HepG2 (cell line): ENCODE results near the gene EIF2S2. TPM values are rescaled to one million over a fixed set of nuclear protein-coding genes. Genes with fewer than 3 reads are reported as not detected.
"Not testable (repeated sequence)": the region's sequence is repeated elsewhere in the genome, so short reads cannot be mapped to it uniquely, and the experiment has no call there.

ENCODE experiments used
- ATAC-seq: fragments of 200-7000 bp; cut with Tn5 transposase; 3 replicates; pipeline ENCODE4 v1.9.1; 2020; ENCODE audit warnings: mild to moderate bottlenecking, moderate library complexity
- BruUV-seq: library from RNA; stranded (reverse); fragments of 400-500 nt; replicated peaks from 2 replicates; lab custom pipeline; 2021; lab: Mats Ljungman, UMichigan
- CTCF ChIA-PET: fragments of 300-600 bp; formaldehyde crosslinking; extraction: SDS; loops from one replicate; lab custom pipeline; 2021; ENCODE audit warnings: low total read pairs, inconsistent platforms, low intra/inter-chr PET ratio; lab: Yijun Ruan, JAX
- POLR2A ChIA-PET: fragments of 350-600 bp; sonication (Branson Sonifier 250); formaldehyde crosslinking; loops from one replicate; lab custom pipeline; 2020; ENCODE audit warnings: antibody characterized with exemption, inconsistent platforms; lab: Yijun Ruan, JAX
- DNase-seq: peaks from one replicate; pipeline ENCODE4 v3.0.0-alpha.2; 2015; ENCODE audit warnings: low spot score
- FAIRE-seq: peaks from 3 replicates; lab custom pipeline; 2011; peaks lifted over from hg19 to GRCh38; lab: Jason Lieb, UNC
- H2AFZ ChIP-seq: one replicate; pipeline ENCODE4 v1.6.1; 2011; ENCODE audit warnings: low read length, inconsistent platforms
- H3K27ac ChIP-seq: fragments of 300-600 bp; 3 replicates; pipeline ENCODE4 v1.8.0; 2011; ENCODE audit warnings: mixed run types, mild to moderate bottlenecking, mixed read lengths, low read length, inconsistent platforms; ENCODE audit not compliant: insufficient read depth; ENCODE audit errors: extremely low read length
- H3K27me3 ChIP-seq, 2 experiments: fragments of 200-600 bp in 1 of 2; 2 replicates in 1 of 2; 3 replicates in 1 of 2; pipeline versions ENCODE4 v1.6.0 to v1.8.0; 2011; ENCODE audit warnings: low read length in 2 of 2, mild to moderate bottlenecking in 2 of 2, moderate library complexity in 2 of 2, inconsistent platforms in 1 of 2; ENCODE audit not compliant: insufficient read depth in 2 of 2, control insufficient read depth in 1 of 2
- H3K36me3 ChIP-seq, 2 experiments: fragments of 200-600 bp in 1 of 2; replicated peaks in 1 of 2; 2 replicates in 1 of 2; 3 replicates in 1 of 2; pipeline versions ENCODE4 v1.5.1 to v1.8.0; 2011; ENCODE audit warnings: low read length in 2 of 2, inconsistent platforms in 1 of 2; ENCODE audit not compliant: insufficient read depth in 2 of 2, control insufficient read depth in 1 of 2
- H3K4me1 ChIP-seq: 2 replicates; pipeline ENCODE4 v1.5.1; 2012; ENCODE audit warnings: low read length, inconsistent platforms; ENCODE audit not compliant: insufficient read depth
- H3K4me2 ChIP-seq: 2 replicates; pipeline ENCODE4 v1.6.0; 2011; ENCODE audit warnings: low read depth, low read length, inconsistent platforms
- H3K4me3 ChIP-seq, 3 experiments: fragments of 200-600 bp in 1 of 3; sonication (generic), shearing (Covaris generic) in 1 of 3; replicated peaks in 1 of 3; 2 replicates each; pipeline ENCODE4 v1.5.1; 2011 to 2016; ENCODE audit warnings: low read length in 3 of 3, inconsistent platforms in 2 of 3, low read depth in 2 of 3, mild to moderate bottlenecking in 2 of 3, control low read depth in 1 of 3, mixed read lengths in 1 of 3; ENCODE audit not compliant: insufficient read depth in 1 of 3
- H3K79me2 ChIP-seq: one replicate; pipeline ENCODE4 v1.6.1; 2011; ENCODE audit warnings: low read length, inconsistent platforms; ENCODE audit not compliant: insufficient read depth
- H3K9ac ChIP-seq: 2 replicates; pipeline ENCODE4 v1.6.0; 2011; ENCODE audit warnings: mild to moderate bottlenecking, low read depth, low read length, inconsistent platforms; ENCODE audit not compliant: insufficient read depth
- H3K9me3 ChIP-seq: 2 replicates; pipeline ENCODE4 v1.5.1; 2012; ENCODE audit warnings: mild to moderate bottlenecking, low read length
- H4K20me1 ChIP-seq: 2 replicates; pipeline ENCODE4 v1.6.0; 2011; ENCODE audit warnings: inconsistent platforms, mild to moderate bottlenecking, low read length, moderate library complexity; ENCODE audit not compliant: insufficient read depth
- CEBPB ChIP-seq: IDR thresholded peaks from 2 replicates; pipeline ENCODE4 v1.6.1; 2011; ENCODE audit warnings: low read depth, low read length, improper control_type of control experiment, borderline replicate concordance
- CEBPG ChIP-seq: IDR thresholded peaks from 2 replicates; pipeline ENCODE4 v1.6.1; 2016
- HDAC2 ChIP-seq: sonication (generic); formaldehyde crosslinking; IDR thresholded peaks from 2 replicates; pipeline ENCODE4 v1.4.0; 2020; ENCODE audit warnings: missing genetic modification reagents
- KDM6A ChIP-seq: IDR thresholded peaks from 2 replicates; pipeline ENCODE4 v1.6.1; 2016; ENCODE audit warnings: low read depth
- ZMAT3 ChIP-seq: sonication (generic); formaldehyde crosslinking; conservative IDR thresholded peaks from 2 replicates; pipeline ENCODE4 v1.7.0; 2021; ENCODE audit warnings: missing genetic modification reagents
- ZNF121 ChIP-seq: sonication (generic); formaldehyde crosslinking; IDR thresholded peaks from 2 replicates; pipeline ENCODE4 v1.5.0; 2020; ENCODE audit warnings: mild to moderate bottlenecking, missing genetic modification reagents
- WGBS: methylation state at CpG from one replicate; pipeline ENCODE4 v1.1.6; 2017; ENCODE audit warnings: low lambda C conversion rate; 5-methylcytosine and 5-hydroxymethylcytosine counted together
- in situ Hi-C: cut with HindIII; loops from 2 replicates; pipeline ENCODE4 v1.10.0; 2017; ENCODE audit warnings: low pct_unique_long_range_greater_than_20kb; ENCODE audit not compliant: extremely low pct_ligation_motif_present
- intact Hi-C: fragments of 100-400 bp; cut with micrococcal nuclease; formaldehyde crosslinking; loops from one replicate; pipeline ENCODE4 v1.10.0; 2022; ENCODE audit not compliant: unreplicated experiment
- polyA plus RNA-seq, 8 experiments: library from polyadenylated mRNA; depleted of rRNA in 3 of 8; stranded (reverse) in 7 of 8; unstranded in 1 of 8; fragments of >200 nt; fragmentation: Illumina TruSeq in 4 of 8; extraction: Trizol in 4 of 8; gene quantifications; 2 replicates each; pipeline versions ENCODE4 v1.2.1 to v1.2.3, GENCODE V29; 2011 to 2016; ENCODE audit warnings: low read depth in 4 of 8, missing spikeins in 1 of 8, mixed read lengths in 1 of 8; ENCODE audit not compliant: insufficient read depth in 1 of 8
- total RNA-seq, 5 experiments: library from RNA; depleted of rRNA; stranded (reverse); fragments of >200 nt; fragmentation: Illumina TruSeq; extraction: Trizol; gene quantifications; 2 replicates each; pipeline ENCODE4 v1.2.3, GENCODE V29; 2016; ENCODE audit warnings: low read depth in 1 of 5
- TF ChIP-seq, protein P1 (sequence below): sonication (generic); formaldehyde crosslinking; IDR thresholded peaks from 2 replicates; pipeline ENCODE4 v1.4.0; 2020; ENCODE audit warnings: missing genetic modification reagents
- TF ChIP-seq, protein P2 (sequence below): sonication (generic); formaldehyde crosslinking; IDR thresholded peaks from 2 replicates; pipeline ENCODE4 v1.8.1; 2023; ENCODE audit warnings: mild to moderate bottlenecking, missing genetic modification reagents
- TF ChIP-seq, protein P3 (sequence below): IDR thresholded peaks from 2 replicates; pipeline ENCODE4 v1.6.1; 2016; ENCODE audit warnings: low read depth
- TF ChIP-seq, protein P4 (sequence below): sonication (generic); formaldehyde crosslinking; IDR thresholded peaks from 2 replicates; pipeline ENCODE4 v1.4.0; 2020; ENCODE audit warnings: missing genetic modification reagents

The EIF2S2 gene
- total and polyA plus RNA-seq, 2 of the 13 experiments (the other 11 are each of a cell fraction or from before 2014, with no cell fraction given): 126 to 213 TPM

DNA sequence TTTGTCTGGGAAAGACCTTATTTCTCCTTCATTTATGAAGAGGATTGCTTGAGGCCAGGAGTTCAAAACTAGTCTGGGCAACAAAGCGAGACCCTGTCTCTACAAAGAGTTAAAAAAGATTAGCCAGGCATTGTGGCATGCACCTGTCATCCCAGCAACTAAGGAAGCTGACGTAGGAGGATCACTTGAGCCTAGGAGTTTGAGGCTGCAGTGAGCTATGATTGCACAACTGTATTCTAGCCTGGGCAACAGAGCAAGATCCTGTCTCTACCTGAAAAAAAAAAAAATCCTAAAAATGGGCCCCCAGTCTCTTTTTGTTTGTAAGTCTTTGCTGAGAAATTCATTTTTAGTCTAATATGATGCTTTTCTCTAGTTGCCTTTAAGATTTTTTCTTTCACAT is 29.2 kb upstream of the EIF2S2 start:
- Histone ChIP-seq H3K9ac (no peak overlapping the region), H2AFZ (no peak overlapping the region), H3K27ac (no peak overlapping the region), H3K36me3 (no peaks in the 10 kb centered on the region), H4K20me1 (no peaks in the 10 kb centered on the region), H3K9me3 (no peaks in the 10 kb centered on the region), H3K27me3 (no peaks in the 10 kb centered on the region), H3K4me1 (peaks cover 29% of the 10 kb centered on the region), H3K4me3 (no peak overlapping the region), H3K79me2 (no peaks in the 10 kb centered on the region), H3K4me2 (no peak overlapping the region)
- POLR2A ChIA-PET: interaction anchor here (0.9 kb wide), 1 partner anchor 29 kb away, joined by 3 read pairs; no protein-coding TSS in a partner anchor
- TF ChIP-seq ZNF121 (CRISPR knock-in tag) (peak; percentile 88), CEBPG (CRISPR knock-in tag) (peak; percentile 37; the same call in 1 of the 2 replicates), ZMAT3 (CRISPR knock-in tag) (no peak), CEBPB (peak; percentile 60; the same call in 1 of the 2 replicates)
- intact Hi-C loops: no loop called here
- WGBS: 48% methylated on average over 2 of the region's 2 CpGs
- in situ Hi-C loops: no loop called here
- no TSS peak for BruUV-seq
- CTCF ChIA-PET: no interaction called here
- no peak for ATAC-seq
- DNase-seq: no peak
- FAIRE-seq: no peak

DNA sequence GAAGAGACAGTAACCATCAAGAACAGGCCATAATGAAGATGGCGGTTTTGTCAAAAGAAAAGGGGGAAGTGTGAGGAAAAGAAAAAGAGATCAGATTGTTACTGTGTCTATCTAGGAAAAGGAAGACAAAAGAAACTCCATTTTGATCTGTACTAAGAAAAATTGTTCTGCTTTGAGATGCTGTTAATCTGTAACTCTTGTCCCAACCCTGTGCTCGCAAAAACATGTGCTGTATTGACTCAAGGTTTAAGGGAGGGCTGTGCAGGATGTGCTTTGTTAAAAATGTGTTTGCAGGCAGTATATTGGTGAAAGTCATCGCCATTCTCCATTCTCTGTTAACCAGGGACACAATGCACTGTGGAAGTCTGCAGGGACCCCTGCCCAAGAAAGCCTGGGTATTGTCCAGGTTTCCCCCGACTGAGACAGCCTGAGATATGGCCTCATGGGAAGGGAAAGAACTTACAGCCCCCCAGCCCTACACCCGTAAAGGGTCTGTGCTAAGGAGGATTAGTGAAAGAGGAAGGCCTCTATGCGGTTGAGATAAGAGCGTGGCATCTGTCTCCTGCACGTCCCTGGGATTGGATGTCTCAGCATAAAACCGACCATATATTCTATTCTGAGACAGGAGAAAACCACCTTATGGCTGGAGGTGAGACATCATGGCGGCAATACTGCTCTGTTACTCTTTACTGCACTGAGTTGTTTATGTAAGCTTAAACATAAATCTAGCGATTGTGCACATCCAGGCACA is 23.7 kb upstream of the EIF2S2 start:
- H3K27me3 ChIP-seq, BruUV-seq, H3K36me3 ChIP-seq, FAIRE-seq, H3K9ac ChIP-seq, H3K79me2 ChIP-seq, H2AFZ ChIP-seq, intact Hi-C loops, H3K4me3 ChIP-seq, H4K20me1 ChIP-seq, CTCF ChIA-PET, in situ Hi-C loops: not testable (repeated sequence)
- Histone ChIP-seq H3K9me3 (peaks cover 16% of the 10 kb centered on the region; the same call in 1 of the 2 replicates), H3K4me1 (peaks cover 47% of the 10 kb centered on the region), H3K27ac (peak overlapping the region; percentile 38), H3K4me2 (peak overlapping the region; percentile 30; the same call in 1 of the 2 replicates)
- WGBS: 65% methylated on average over 11 of the region's 11 CpGs
- ATAC-seq: peak; percentile 61; the same call in 1 of the 3 replicates
- DNase-seq: peak; percentile 79
- POLR2A ChIA-PET: interaction anchor here (1.1 kb wide), 1 partner anchor 23 kb away, joined by 3 read pairs; the partner anchor contains the start of gene EIF2S2
- TF ChIP-seq, protein P1, sequence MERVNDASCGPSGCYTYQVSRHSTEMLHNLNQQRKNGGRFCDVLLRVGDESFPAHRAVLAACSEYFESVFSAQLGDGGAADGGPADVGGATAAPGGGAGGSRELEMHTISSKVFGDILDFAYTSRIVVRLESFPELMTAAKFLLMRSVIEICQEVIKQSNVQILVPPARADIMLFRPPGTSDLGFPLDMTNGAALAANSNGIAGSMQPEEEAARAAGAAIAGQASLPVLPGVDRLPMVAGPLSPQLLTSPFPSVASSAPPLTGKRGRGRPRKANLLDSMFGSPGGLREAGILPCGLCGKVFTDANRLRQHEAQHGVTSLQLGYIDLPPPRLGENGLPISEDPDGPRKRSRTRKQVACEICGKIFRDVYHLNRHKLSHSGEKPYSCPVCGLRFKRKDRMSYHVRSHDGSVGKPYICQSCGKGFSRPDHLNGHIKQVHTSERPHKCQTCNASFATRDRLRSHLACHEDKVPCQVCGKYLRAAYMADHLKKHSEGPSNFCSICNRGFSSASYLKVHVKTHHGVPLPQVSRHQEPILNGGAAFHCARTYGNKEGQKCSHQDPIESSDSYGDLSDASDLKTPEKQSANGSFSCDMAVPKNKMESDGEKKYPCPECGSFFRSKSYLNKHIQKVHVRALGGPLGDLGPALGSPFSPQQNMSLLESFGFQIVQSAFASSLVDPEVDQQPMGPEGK (CRISPR knock-in tag): peak; percentile 54; the same call in 1 of the 2 replicates
- TF ChIP-seq HDAC2 (CRISPR knock-in tag): peak; percentile 81
- TF ChIP-seq, protein P2, sequence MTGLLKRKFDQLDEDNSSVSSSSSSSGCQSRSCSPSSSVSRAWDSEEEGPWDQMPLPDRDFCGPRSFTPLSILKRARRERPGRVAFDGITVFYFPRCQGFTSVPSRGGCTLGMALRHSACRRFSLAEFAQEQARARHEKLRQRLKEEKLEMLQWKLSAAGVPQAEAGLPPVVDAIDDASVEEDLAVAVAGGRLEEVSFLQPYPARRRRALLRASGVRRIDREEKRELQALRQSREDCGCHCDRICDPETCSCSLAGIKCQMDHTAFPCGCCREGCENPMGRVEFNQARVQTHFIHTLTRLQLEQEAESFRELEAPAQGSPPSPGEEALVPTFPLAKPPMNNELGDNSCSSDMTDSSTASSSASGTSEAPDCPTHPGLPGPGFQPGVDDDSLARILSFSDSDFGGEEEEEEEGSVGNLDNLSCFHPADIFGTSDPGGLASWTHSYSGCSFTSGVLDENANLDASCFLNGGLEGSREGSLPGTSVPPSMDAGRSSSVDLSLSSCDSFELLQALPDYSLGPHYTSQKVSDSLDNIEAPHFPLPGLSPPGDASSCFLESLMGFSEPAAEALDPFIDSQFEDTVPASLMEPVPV (CRISPR knock-in tag): 0 out of 2 replicates have a peak, but pooled peaks have one; percentile 29
- TF ChIP-seq KDM6A: 0 out of 2 replicates have a peak, but pooled peaks have one; percentile 40
- TF ChIP-seq, protein P3, sequence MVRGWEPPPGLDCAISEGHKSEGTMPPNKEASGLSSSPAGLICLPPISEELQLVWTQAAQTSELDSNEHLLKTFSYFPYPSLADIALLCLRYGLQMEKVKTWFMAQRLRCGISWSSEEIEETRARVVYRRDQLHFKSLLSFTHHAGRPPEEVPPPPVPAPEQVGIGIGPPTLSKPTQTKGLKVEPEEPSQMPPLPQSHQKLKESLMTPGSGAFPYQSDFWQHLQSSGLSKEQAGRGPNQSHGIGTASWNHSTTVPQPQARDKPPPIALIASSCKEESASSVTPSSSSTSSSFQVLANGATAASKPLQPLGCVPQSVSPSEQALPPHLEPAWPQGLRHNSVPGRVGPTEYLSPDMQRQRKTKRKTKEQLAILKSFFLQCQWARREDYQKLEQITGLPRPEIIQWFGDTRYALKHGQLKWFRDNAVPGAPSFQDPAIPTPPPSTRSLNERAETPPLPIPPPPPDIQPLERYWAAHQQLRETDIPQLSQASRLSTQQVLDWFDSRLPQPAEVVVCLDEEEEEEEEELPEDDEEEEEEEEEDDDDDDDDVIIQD (CRISPR knock-in tag): peak; percentile 85
- TF ChIP-seq, protein P4, sequence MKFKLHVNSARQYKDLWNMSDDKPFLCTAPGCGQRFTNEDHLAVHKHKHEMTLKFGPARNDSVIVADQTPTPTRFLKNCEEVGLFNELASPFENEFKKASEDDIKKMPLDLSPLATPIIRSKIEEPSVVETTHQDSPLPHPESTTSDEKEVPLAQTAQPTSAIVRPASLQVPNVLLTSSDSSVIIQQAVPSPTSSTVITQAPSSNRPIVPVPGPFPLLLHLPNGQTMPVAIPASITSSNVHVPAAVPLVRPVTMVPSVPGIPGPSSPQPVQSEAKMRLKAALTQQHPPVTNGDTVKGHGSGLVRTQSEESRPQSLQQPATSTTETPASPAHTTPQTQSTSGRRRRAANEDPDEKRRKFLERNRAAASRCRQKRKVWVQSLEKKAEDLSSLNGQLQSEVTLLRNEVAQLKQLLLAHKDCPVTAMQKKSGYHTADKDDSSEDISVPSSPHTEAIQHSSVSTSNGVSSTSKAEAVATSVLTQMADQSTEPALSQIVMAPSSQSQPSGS (CRISPR knock-in tag): peak; percentile 42; the same call in 1 of the 2 replicates
